Osteocyte (in vitro differentiated cells): ENCODE data around the gene CPZ. TPM values are rescaled to one million over a fixed set of nuclear protein-coding genes. Genes with fewer than 3 reads are reported as not detected.

ENCODE experiments used
- DNase-seq: peaks from one replicate; pipeline ENCODE4 v3.0.0; 2021; ENCODE audit warnings: mixed read lengths; ENCODE audit not compliant: unreplicated experiment; ENCODE audit errors: extremely low spot score
- H3K27ac Mint-ChIP-seq: one replicate; pipeline ENCODE4 v1.8.0; 2021; ENCODE audit warnings: mild to moderate bottlenecking, mixed read lengths; ENCODE audit not compliant: unreplicated experiment
- H3K27me3 Mint-ChIP-seq: one replicate; pipeline ENCODE4 v1.8.0; 2021; ENCODE audit warnings: mixed read lengths; ENCODE audit not compliant: unreplicated experiment
- H3K36me3 Mint-ChIP-seq: one replicate; pipeline ENCODE4 v1.8.0; 2021; ENCODE audit warnings: mixed read lengths; ENCODE audit not compliant: unreplicated experiment
- H3K4me1 Mint-ChIP-seq: one replicate; pipeline ENCODE4 v1.8.0; 2021; ENCODE audit warnings: mixed read lengths; ENCODE audit not compliant: unreplicated experiment
- H3K4me3 Mint-ChIP-seq: one replicate; pipeline ENCODE4 v1.8.0; 2021; ENCODE audit warnings: mild to moderate bottlenecking, moderate library complexity, mixed read lengths; ENCODE audit not compliant: unreplicated experiment
- H3K9me3 Mint-ChIP-seq: one replicate; pipeline ENCODE4 v1.8.0; 2021; ENCODE audit warnings: mixed read lengths; ENCODE audit not compliant: unreplicated experiment
- total RNA-seq: library from RNA; stranded (reverse); gene quantifications from 2 replicates; pipeline ENCODE4 v1.2.1, GENCODE V29; 2021
- TF ChIP-seq, protein P1 (sequence below): fragments of 200-600 bp; sonication (generic); IDR thresholded peaks from 2 replicates; pipeline ENCODE4 v1.5.0; 2021; ENCODE audit warnings: antibody characterized with exemption, mild to moderate bottlenecking, moderate library complexity

Gene CPZ
- total RNA-seq, 1 donor from 2014 or later: 10.7 TPM

DNA sequence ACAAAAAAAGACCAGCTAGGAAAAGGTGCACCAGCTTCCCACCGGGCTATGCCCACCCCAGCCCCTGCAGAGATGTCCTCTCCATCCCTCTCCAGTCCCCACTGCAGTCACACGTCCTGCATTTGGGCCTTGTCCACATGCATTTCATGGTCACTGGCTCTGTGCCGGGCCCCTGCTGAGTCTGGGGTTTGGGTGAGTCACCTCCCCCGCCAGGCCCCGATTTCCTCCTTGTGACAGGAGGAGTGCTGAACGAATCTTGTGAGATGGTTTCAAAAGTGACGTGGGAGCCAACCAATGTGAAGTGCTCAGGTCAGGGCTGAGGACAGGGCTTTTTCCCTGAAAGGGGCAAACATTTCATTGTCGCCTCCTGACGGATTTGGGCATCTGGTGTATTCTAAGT, 7.1 kb downstream of the CPZ start:
- Mint-ChIP-seq H3K4me1 (peaks cover 12% of the 10 kb centered on the region), H3K27ac (peak overlapping the region; percentile 29), H3K9me3 (no peaks in the 10 kb centered on the region), H3K4me3 (no peak overlapping the region), H3K27me3 (peaks cover 3% of the 10 kb centered on the region), H3K36me3 (no peaks in the 10 kb centered on the region)
- peak; percentile 93 for DNase-seq
- TF ChIP-seq, protein P1, sequence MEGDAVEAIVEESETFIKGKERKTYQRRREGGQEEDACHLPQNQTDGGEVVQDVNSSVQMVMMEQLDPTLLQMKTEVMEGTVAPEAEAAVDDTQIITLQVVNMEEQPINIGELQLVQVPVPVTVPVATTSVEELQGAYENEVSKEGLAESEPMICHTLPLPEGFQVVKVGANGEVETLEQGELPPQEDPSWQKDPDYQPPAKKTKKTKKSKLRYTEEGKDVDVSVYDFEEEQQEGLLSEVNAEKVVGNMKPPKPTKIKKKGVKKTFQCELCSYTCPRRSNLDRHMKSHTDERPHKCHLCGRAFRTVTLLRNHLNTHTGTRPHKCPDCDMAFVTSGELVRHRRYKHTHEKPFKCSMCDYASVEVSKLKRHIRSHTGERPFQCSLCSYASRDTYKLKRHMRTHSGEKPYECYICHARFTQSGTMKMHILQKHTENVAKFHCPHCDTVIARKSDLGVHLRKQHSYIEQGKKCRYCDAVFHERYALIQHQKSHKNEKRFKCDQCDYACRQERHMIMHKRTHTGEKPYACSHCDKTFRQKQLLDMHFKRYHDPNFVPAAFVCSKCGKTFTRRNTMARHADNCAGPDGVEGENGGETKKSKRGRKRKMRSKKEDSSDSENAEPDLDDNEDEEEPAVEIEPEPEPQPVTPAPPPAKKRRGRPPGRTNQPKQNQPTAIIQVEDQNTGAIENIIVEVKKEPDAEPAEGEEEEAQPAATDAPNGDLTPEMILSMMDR: no peak

DNA sequence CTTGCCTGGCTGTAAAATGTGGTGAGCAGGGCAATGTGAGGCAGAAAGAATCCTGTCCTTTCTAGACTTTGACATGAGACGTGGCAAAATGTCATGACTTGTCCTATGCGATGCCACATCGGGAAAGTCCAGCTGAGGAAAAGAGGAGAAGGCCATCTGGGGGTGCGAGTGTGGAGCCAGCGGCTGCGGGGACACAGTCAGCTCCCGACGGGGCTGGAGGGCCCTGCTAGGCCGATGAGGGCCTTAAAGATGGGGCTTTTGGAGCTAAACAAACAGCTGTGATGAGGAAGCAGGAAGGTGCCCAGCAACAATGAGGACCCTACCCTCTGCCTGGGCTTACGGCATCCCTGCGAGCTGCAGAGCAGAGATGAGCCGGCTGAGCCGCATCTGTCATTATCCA, 7.7 kb downstream of the CPZ start:
- H3K27me3 Mint-ChIP-seq: peaks cover 3% of the 10 kb centered on the region
- no peaks in the 10 kb centered on the region for H3K9me3 Mint-ChIP-seq
- no peak overlapping the region for H3K27ac Mint-ChIP-seq
- TF ChIP-seq, protein P1: no peak
- DNase-seq: no peak
- no peaks in the 10 kb centered on the region for H3K36me3 Mint-ChIP-seq
- H3K4me1 Mint-ChIP-seq: peaks cover 12% of the 10 kb centered on the region
- H3K4me3 Mint-ChIP-seq: no peak overlapping the region

DNA sequence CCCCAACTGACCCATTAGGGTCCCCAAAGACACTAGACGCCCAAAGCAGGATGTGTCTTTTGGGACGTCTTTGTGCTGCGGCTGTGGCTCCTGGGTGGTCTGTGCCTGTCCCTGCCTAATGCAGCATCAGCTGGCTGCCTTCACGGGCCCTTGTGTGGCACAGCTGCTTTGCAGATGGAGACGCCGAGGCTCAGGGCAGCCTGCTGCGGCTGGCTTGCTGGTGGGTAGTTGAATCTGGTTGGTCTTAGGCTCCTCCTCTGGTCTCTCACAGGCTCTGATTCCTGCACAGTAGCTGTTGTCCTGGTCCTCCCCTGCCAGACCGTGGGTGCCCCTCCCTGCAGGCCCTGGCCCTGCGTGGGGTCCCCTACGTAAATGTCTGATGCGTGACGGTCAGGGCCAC, 8.1 kb downstream of the CPZ start:
- H3K27ac Mint-ChIP-seq: no peak overlapping the region
- peaks cover 3% of the 10 kb centered on the region for H3K27me3 Mint-ChIP-seq
- H3K36me3 Mint-ChIP-seq: no peaks in the 10 kb centered on the region
- H3K9me3 Mint-ChIP-seq: no peaks in the 10 kb centered on the region
- H3K4me1 Mint-ChIP-seq: peaks cover 12% of the 10 kb centered on the region
- H3K4me3 Mint-ChIP-seq: no peak overlapping the region
- DNase-seq: no peak
- TF ChIP-seq, protein P1: no peak

DNA sequence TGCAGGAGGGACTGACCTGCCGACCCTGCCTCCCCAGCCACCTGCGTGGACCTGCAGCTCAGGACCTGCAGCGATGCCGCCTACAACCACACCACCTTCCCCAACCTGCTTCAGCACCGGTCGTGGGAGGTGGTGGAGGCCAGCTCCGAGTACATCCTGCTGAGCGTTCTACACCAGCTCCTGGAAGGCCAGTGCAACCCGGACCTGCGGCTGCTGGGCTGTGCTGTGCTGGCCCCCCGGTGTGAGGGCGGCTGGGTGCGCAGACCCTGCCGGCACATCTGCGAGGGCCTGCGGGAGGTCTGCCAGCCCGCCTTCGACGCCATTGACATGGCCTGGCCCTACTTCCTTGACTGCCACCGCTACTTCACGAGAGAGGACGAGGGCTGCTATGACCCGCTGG, 8.5 kb downstream of the CPZ start:
- peaks cover 3% of the 10 kb centered on the region for H3K27me3 Mint-ChIP-seq
- H3K36me3 Mint-ChIP-seq: no peaks in the 10 kb centered on the region
- peaks cover 12% of the 10 kb centered on the region for H3K4me1 Mint-ChIP-seq
- H3K4me3 Mint-ChIP-seq: no peak overlapping the region
- no peak for DNase-seq
- no peak overlapping the region for H3K27ac Mint-ChIP-seq
- H3K9me3 Mint-ChIP-seq: no peaks in the 10 kb centered on the region
- TF ChIP-seq, protein P1: no peak

DNA sequence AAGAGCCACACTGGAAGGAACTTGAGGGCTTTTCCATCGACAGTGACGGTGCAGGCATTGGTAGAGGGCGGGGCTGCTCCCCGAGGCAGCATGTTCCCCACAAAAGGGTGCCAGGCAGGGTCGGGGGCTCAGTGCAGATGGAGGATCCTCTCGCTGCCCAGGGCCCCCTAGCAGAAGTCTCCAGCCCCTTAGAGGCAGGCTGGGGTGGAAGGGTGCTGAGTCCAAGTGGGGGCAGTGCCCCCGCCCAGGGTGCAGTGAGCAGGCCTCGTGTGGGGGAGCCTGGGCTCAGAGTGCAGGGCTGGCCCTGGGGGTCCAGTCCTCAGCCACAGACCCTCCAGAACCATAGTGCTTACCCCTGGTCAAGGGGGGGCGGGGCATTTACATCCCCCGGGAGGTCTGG, 9.0 kb downstream of the CPZ start:
- H3K27ac Mint-ChIP-seq: no peak overlapping the region
- H3K9me3 Mint-ChIP-seq: no peaks in the 10 kb centered on the region
- H3K36me3 Mint-ChIP-seq: no peaks in the 10 kb centered on the region
- no peak overlapping the region for H3K4me3 Mint-ChIP-seq
- H3K27me3 Mint-ChIP-seq: peaks cover 3% of the 10 kb centered on the region
- H3K4me1 Mint-ChIP-seq: peaks cover 12% of the 10 kb centered on the region
- DNase-seq: no peak
- TF ChIP-seq, protein P1: no peak
